ENCODE measurements around the gene RTL5.
A peak's percentile ranks its signal among the peaks of the same experiment; 100 is the strongest.

- TF ChIP-seq EZH2 (IDR thresholded peaks at IDR 0.05; ENCODE audit: low read depth) (no peak), CTCF (conservative IDR thresholded peaks at IDR 0.05) (peak; percentile 36)
Observed at GRCh38 chrX:72128881-72129280, 2.8 kb downstream of the RTL5 start.

Measured in PC-9 (cell line).